HG03520 (cell line): ENCODE measurements around the gene PRKCE.
A peak's percentile ranks its signal among the peaks of the same experiment; 100 is the strongest.

Experiments used
- ATAC-seq: cut with Tn5 transposase; IDR thresholded peaks from one replicate; pipeline ENCODE4 v1.9.1; 2021; ENCODE audit warnings: mild to moderate bottlenecking, moderate library complexity; ENCODE audit not compliant: unreplicated experiment

Gene PRKCE

GRCh38 chr2:46230115-46230571 lies 578.7 kb downstream of the PRKCE start:
- ATAC-seq: peak; percentile 33

- no peak for ATAC-seq
Measured at GRCh38 chr2:46230677-46231425, 579.4 kb downstream of the PRKCE start.

- no peak for ATAC-seq
Measured at GRCh38 chr2:46231721-46232120, 580.2 kb downstream of the PRKCE start.

- ATAC-seq: no peak
Measured at GRCh38 chr2:46232860-46233259, 581.4 kb downstream of the PRKCE start.

GRCh38 chr2:46236006-46236875 lies 584.8 kb downstream of the PRKCE start:
- no peak for ATAC-seq

- no peak for ATAC-seq
Measured at GRCh38 chr2:46236876-46237859, 585.7 kb downstream of the PRKCE start.
